SU-DHL-6 (cell line): ENCODE measurements around the gene BCAS4.

Experiments used
- H2AFZ ChIP-seq: fragments of 200-600 bp; sonication (generic); 2 replicates; pipeline ENCODE4 v1.6.1; 2014; ENCODE audit warnings: low read depth, mild to moderate bottlenecking, moderate library complexity, mixed read lengths, antibody characterized with exemption, low read length; ENCODE audit not compliant: severe bottlenecking
- H3F3A ChIP-seq: fragments of 200-600 bp; shearing (Covaris generic); 2 replicates; pipeline ENCODE4 v1.6.0; 2016; ENCODE audit warnings: antibody characterized with exemption, mild to moderate bottlenecking; ENCODE audit not compliant: insufficient read depth
- H3K27ac ChIP-seq: fragments of 200-600 bp; sonication (generic); 2 replicates; pipeline ENCODE4 v1.5.1; 2016; ENCODE audit warnings: low read depth, mild to moderate bottlenecking, low read length, moderate library complexity, mixed read lengths
- H3K27me3 ChIP-seq: fragments of 200-600 bp; sonication (generic), shearing (Covaris generic); 2 replicates; pipeline ENCODE4 v1.6.0; 2014; ENCODE audit warnings: mild to moderate bottlenecking, low read length
- H3K36me3 ChIP-seq: fragments of 200-600 bp; sonication (generic); 2 replicates; pipeline ENCODE4 v1.6.1; 2014; ENCODE audit warnings: mild to moderate bottlenecking, low read length, mixed read lengths
- H3K4me2 ChIP-seq: fragments of 300-600, 200-600 bp; shearing (Covaris generic), sonication (generic); 2 replicates; pipeline ENCODE4 v1.6.0; 2014; ENCODE audit warnings: low read length, low read depth, mild to moderate bottlenecking; ENCODE audit not compliant: poor library complexity, severe bottlenecking
- H3K4me3 ChIP-seq: fragments of 200-600 bp; sonication (generic); 2 replicates; pipeline ENCODE4 v1.5.1; 2014; ENCODE audit warnings: antibody characterized with exemption, low read length, mild to moderate bottlenecking, mixed read lengths; ENCODE audit not compliant: insufficient read depth, poor library complexity, severe bottlenecking
- H3K79me2 ChIP-seq: fragments of 200-600 bp; sonication (generic); 2 replicates; pipeline ENCODE4 v1.6.1; 2014; ENCODE audit warnings: mild to moderate bottlenecking, low read length, moderate library complexity; ENCODE audit not compliant: insufficient read depth
- H3K9ac ChIP-seq: fragments of 200-600 bp; sonication (generic); 2 replicates; pipeline ENCODE4 v1.7.0; 2014; ENCODE audit warnings: mild to moderate bottlenecking, low read length
- H3K9me2 ChIP-seq: fragments of 200-600 bp; sonication (generic); replicated peaks from 2 replicates; pipeline ENCODE4 v1.6.1; 2014; ENCODE audit warnings: low read length; ENCODE audit not compliant: insufficient read depth
- H3K9me3 ChIP-seq: fragments of 200-600 bp; sonication (generic); 2 replicates; pipeline ENCODE4 v1.6.1; 2014; ENCODE audit warnings: low read length, mixed read lengths; ENCODE audit not compliant: insufficient read depth
- H4K20me1 ChIP-seq: fragments of 200-600 bp; sonication (generic); 2 replicates; pipeline ENCODE4 v1.6.1; 2014; ENCODE audit warnings: low read depth, mild to moderate bottlenecking, antibody characterized with exemption, low read length, moderate library complexity, mixed read lengths
- CTCF ChIP-seq: fragments of 200-600 bp; sonication (generic); IDR thresholded peaks from one replicate; pipeline ENCODE4 v1.5.1; 2017; ENCODE audit warnings: antibody characterized with exemption, mild to moderate bottlenecking, low read length, moderate library complexity; ENCODE audit not compliant: insufficient read depth, poor library complexity, severe bottlenecking
- EZH2phosphoT487 ChIP-seq: fragments of 200-600 bp; sonication (generic), shearing (Covaris generic); conservative IDR thresholded peaks from 2 replicates; pipeline ENCODE4 v1.6.1; 2018; ENCODE audit warnings: mild to moderate bottlenecking, antibody characterized with exemption, low read length, moderate library complexity, mixed read lengths

Gene BCAS4

GRCh38 chr20:50801747-50802125 is 6.9 kb downstream of the BCAS4 start:
- Histone ChIP-seq H3K4me2 (peak overlapping the region; percentile 94), H4K20me1 (no peaks in the 10 kb centered on the region), H3K27ac (peak overlapping the region; percentile 99), H3K9ac (peak overlapping the region; percentile 67), H3F3A (peaks cover 95% of the 10 kb centered on the region), H3K9me2 (no peaks in the 10 kb centered on the region), H3K27me3 (no peaks in the 10 kb centered on the region), H3K4me3 (peak overlapping the region; percentile 2), H3K79me2 (peaks cover 78% of the 10 kb centered on the region), H3K9me3 (no peaks in the 10 kb centered on the region), H3K36me3 (no peaks in the 10 kb centered on the region; the same call in 1 of the 2 replicates), H2AFZ (no peak overlapping the region)
- TF ChIP-seq EZH2phosphoT487 (no peak), CTCF (no peak)

- no peak for TF ChIP-seq EZH2phosphoT487
- no peaks in the 10 kb centered on the region for H3K27me3 ChIP-seq
- H3K9ac ChIP-seq: peak overlapping the region; percentile 67
- peaks cover 78% of the 10 kb centered on the region for H3K79me2 ChIP-seq
- H3F3A ChIP-seq: peaks cover 90% of the 10 kb centered on the region
- no peaks in the 10 kb centered on the region for H3K9me3 ChIP-seq
- no peak overlapping the region for H2AFZ ChIP-seq
- H3K9me2 ChIP-seq: no peaks in the 10 kb centered on the region
- peak overlapping the region; percentile 99 for H3K27ac ChIP-seq
- H3K4me3 ChIP-seq: no peak overlapping the region
- H4K20me1 ChIP-seq: no peaks in the 10 kb centered on the region
- peak overlapping the region; percentile 94 for H3K4me2 ChIP-seq
- no peaks in the 10 kb centered on the region; the same call in 1 of the 2 replicates for H3K36me3 ChIP-seq
Observed at GRCh38 chr20:50802289-50802688, 7.4 kb downstream of the BCAS4 start.

- H2AFZ ChIP-seq: no peak overlapping the region
- no peaks in the 10 kb centered on the region for H4K20me1 ChIP-seq
- no peak for TF ChIP-seq EZH2phosphoT487
- TF ChIP-seq CTCF: no peak
- H3K9me3 ChIP-seq: no peaks in the 10 kb centered on the region
- peaks cover 79% of the 10 kb centered on the region for H3K79me2 ChIP-seq
- peak overlapping the region; percentile 94 for H3K4me2 ChIP-seq
- peak overlapping the region; percentile 99 for H3K27ac ChIP-seq
- peak overlapping the region; percentile 23 for H3K4me3 ChIP-seq
- peaks cover 5% of the 10 kb centered on the region; the same call in 1 of the 2 replicates for H3K36me3 ChIP-seq
- H3K27me3 ChIP-seq: no peaks in the 10 kb centered on the region
- H3K9ac ChIP-seq: peak overlapping the region; percentile 67
- peaks cover 75% of the 10 kb centered on the region for H3F3A ChIP-seq
- H3K9me2 ChIP-seq: no peaks in the 10 kb centered on the region
Observed at GRCh38 chr20:50804437-50805348, 9.8 kb downstream of the BCAS4 start.

- Histone ChIP-seq H3K4me3 (peak overlapping the region; percentile 23), H3K79me2 (peaks cover 82% of the 10 kb centered on the region), H3K27ac (peak overlapping the region; percentile 99), H3F3A (peaks cover 75% of the 10 kb centered on the region), H3K9me3 (no peaks in the 10 kb centered on the region), H3K9me2 (no peaks in the 10 kb centered on the region), H3K9ac (peak overlapping the region; percentile 67), H3K4me2 (peak overlapping the region; percentile 94), H3K27me3 (no peaks in the 10 kb centered on the region), H2AFZ (no peak overlapping the region), H4K20me1 (no peaks in the 10 kb centered on the region), H3K36me3 (peaks cover 7% of the 10 kb centered on the region; the same call in 1 of the 2 replicates)
- TF ChIP-seq EZH2phosphoT487: no peak
- TF ChIP-seq CTCF: no peak
Observed at GRCh38 chr20:50805349-50805684, 10.5 kb downstream of the BCAS4 start.
